ENCODE data around the gene SPTBN1.

DNA sequence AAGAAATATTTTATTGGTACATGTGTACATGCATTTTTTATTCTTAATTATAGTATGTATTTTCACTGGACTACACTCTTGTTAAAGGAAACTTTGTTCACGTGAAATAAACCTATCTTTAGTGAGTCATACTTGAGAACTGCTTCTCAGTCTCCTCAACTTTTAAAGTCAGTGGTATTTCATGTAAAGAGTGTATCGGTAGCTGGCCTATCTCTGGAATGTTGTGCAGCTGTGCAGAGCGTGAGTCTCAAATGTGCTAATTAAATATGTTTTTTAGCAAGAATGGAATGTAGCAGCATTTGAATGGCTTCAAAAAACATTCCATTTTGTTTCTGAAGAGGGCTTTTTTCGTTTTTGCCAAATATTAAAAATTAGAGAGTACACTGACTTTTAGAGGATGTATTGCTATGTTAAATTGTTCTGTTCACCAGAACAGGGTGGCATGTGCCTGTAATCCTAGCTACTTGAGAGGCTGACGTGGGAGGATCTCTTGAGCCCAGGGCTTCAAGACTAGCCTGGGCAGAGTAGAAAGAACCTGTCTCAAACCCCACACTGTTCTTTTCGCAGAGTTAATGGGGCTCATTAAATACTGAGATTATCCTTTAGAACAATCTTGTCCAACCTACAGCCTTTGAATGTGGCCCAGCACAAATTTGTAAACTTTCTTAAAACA is 14.3 kb downstream of the SPTBN1 start:
- TF ChIP-seq, protein P1, sequence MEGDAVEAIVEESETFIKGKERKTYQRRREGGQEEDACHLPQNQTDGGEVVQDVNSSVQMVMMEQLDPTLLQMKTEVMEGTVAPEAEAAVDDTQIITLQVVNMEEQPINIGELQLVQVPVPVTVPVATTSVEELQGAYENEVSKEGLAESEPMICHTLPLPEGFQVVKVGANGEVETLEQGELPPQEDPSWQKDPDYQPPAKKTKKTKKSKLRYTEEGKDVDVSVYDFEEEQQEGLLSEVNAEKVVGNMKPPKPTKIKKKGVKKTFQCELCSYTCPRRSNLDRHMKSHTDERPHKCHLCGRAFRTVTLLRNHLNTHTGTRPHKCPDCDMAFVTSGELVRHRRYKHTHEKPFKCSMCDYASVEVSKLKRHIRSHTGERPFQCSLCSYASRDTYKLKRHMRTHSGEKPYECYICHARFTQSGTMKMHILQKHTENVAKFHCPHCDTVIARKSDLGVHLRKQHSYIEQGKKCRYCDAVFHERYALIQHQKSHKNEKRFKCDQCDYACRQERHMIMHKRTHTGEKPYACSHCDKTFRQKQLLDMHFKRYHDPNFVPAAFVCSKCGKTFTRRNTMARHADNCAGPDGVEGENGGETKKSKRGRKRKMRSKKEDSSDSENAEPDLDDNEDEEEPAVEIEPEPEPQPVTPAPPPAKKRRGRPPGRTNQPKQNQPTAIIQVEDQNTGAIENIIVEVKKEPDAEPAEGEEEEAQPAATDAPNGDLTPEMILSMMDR (conservative IDR thresholded peaks at IDR 0.05; ENCODE audit: low read length): no peak
- TF ChIP-seq EZH2phosphoT487 (IDR thresholded peaks at IDR 0.05; ENCODE audit: borderline replicate concordance): no peak
